ACC112 (cell line): ENCODE measurements around the gene ANKFY1.

Experiments used
- H2AFZ ChIP-seq: fragments of 200-600 bp; sonication (generic); one replicate; pipeline ENCODE4 v1.6.0; 2017; ENCODE audit warnings: antibody characterized with exemption, low read length; ENCODE audit not compliant: unreplicated experiment
- H3K27ac ChIP-seq: fragments of 200-600 bp; sonication (generic); 2 replicates; pipeline ENCODE4 v1.5.1; 2014; ENCODE audit warnings: low read depth, mild to moderate bottlenecking, antibody characterized with exemption, low read length, moderate library complexity
- H3K27me3 ChIP-seq: fragments of 200-600 bp; sonication (generic); 2 replicates; pipeline ENCODE4 v1.6.1; 2014; ENCODE audit warnings: mild to moderate bottlenecking, antibody characterized with exemption, low read length, moderate library complexity, mixed read lengths; ENCODE audit not compliant: insufficient read depth
- H3K36me3 ChIP-seq: fragments of 200-600 bp; sonication (generic); 2 replicates; pipeline ENCODE4 v1.6.1; 2016; ENCODE audit warnings: mild to moderate bottlenecking, antibody characterized with exemption, low read length, moderate library complexity, mixed read lengths; ENCODE audit not compliant: insufficient read depth
- H3K4me1 ChIP-seq: fragments of 200-600 bp; sonication (generic); one replicate; pipeline ENCODE4 v1.6.1; 2016; ENCODE audit warnings: low read length, mixed read lengths; ENCODE audit not compliant: insufficient read depth, unreplicated experiment, control insufficient read depth
- H3K4me3 ChIP-seq: fragments of 200-600 bp; sonication (generic); 2 replicates; pipeline ENCODE4 v1.5.1; 2014; ENCODE audit warnings: mild to moderate bottlenecking, low read depth, low read length
- H3K79me2 ChIP-seq: fragments of 200-600 bp; sonication (generic); one replicate; pipeline ENCODE4 v1.6.0; 2016; ENCODE audit warnings: low read length; ENCODE audit not compliant: control insufficient read depth, unreplicated experiment, insufficient read depth

ANKFY1 gene

GRCh38 chr17:4241535-4241934 is 22.2 kb downstream of the ANKFY1 start:
- peaks cover 53% of the 10 kb centered on the region for H3K79me2 ChIP-seq
- H2AFZ ChIP-seq = no peak overlapping the region
- H3K36me3 ChIP-seq = peaks cover 6% of the 10 kb centered on the region; the same call in 1 of the 2 replicates
- H3K27ac ChIP-seq = no peak overlapping the region
- H3K27me3 ChIP-seq = no peaks in the 10 kb centered on the region
- peaks cover 3% of the 10 kb centered on the region for H3K4me1 ChIP-seq
- no peak overlapping the region for H3K4me3 ChIP-seq

- Histone ChIP-seq H3K27me3 (no peaks in the 10 kb centered on the region), H3K79me2 (peaks cover 31% of the 10 kb centered on the region), H3K36me3 (peaks cover 20% of the 10 kb centered on the region), H2AFZ (no peak overlapping the region), H3K4me1 (peaks cover 37% of the 10 kb centered on the region), H3K4me3 (no peak overlapping the region), H3K27ac (peak overlapping the region; percentile 61)
These were observed 27.3 kb downstream of the ANKFY1 start for GRCh38 chr17:4236456-4236855.

DNA sequence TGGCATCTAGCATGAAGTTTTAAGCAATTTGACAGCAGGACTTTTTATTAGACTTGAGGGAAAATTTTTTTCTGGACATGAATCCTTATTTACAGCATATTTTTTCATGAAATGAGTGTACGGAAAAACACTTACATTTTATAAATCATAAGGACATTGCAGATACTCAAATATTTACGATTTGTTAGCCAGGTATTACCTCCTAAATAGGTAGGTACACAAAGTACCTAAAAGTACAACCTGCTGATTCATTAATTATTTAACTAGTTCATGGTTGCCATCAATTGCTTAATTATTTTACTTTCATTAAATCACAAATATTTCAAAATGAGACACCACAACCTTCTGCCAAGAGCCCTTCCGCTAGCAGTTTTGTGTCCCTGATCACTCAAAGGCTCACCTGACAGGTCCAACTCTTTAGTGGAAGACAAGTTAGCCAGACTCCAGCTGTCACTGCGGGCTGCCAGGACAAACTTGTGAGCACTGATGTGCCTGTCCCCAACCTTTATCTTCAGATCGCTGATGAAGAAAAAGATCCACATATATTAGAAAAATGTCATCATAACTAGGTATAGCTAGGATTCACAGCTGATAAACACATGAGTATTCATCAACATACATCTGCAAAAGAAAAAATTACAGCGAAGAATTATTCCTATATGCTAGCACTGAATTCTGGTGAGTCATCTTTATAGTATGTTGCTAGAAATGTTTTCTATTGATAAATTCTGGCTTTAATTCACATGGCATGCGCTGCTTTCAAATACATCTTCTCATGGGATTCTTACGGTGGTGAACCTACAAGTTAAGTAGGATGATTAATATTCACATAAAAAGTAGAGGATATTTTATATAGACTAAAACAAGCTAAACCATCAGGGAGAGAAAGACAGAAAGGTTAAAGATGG is 28.2 kb downstream of the ANKFY1 start:
- Histone ChIP-seq H3K27ac (peak overlapping the region; percentile 61), H3K4me1 (peaks cover 45% of the 10 kb centered on the region), H2AFZ (no peak overlapping the region), H3K4me3 (no peak overlapping the region), H3K79me2 (peaks cover 29% of the 10 kb centered on the region), H3K36me3 (peaks cover 19% of the 10 kb centered on the region; the same call in 1 of the 2 replicates), H3K27me3 (no peaks in the 10 kb centered on the region)

DNA sequence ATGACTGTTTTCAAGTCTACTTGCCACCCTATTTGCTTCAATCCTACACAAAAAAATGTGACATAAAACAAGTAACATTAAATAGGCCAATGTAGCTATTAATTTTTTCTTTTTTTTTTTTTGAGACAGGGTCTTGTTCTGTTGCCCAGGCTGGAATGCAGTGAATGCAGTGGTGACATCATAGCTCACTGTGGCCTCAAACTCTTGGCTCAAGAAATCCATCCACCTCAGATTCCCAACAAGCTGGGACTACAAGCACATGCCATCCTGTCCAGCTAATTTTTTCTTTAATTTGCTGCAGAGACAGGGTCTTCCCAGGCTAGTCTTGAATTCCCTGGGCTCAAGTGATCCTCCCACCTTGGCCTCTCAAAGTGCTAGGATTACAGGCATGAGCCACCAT is 29.4 kb downstream of the ANKFY1 start:
- peaks cover 17% of the 10 kb centered on the region; the same call in 1 of the 2 replicates for H3K36me3 ChIP-seq
- no peaks in the 10 kb centered on the region for H3K27me3 ChIP-seq
- no peak overlapping the region for H3K27ac ChIP-seq
- no peak overlapping the region for H3K4me3 ChIP-seq
- H3K4me1 ChIP-seq = peaks cover 53% of the 10 kb centered on the region
- peaks cover 29% of the 10 kb centered on the region for H3K79me2 ChIP-seq
- H2AFZ ChIP-seq = no peak overlapping the region

- Histone ChIP-seq H3K27me3 (no peaks in the 10 kb centered on the region), H2AFZ (no peak overlapping the region), H3K27ac (peak overlapping the region; percentile 60), H3K79me2 (peaks cover 27% of the 10 kb centered on the region), H3K4me1 (peaks cover 58% of the 10 kb centered on the region), H3K36me3 (peaks cover 19% of the 10 kb centered on the region), H3K4me3 (no peak overlapping the region)
These were observed 30.0 kb downstream of the ANKFY1 start for GRCh38 chr17:4233668-4234258.

DNA sequence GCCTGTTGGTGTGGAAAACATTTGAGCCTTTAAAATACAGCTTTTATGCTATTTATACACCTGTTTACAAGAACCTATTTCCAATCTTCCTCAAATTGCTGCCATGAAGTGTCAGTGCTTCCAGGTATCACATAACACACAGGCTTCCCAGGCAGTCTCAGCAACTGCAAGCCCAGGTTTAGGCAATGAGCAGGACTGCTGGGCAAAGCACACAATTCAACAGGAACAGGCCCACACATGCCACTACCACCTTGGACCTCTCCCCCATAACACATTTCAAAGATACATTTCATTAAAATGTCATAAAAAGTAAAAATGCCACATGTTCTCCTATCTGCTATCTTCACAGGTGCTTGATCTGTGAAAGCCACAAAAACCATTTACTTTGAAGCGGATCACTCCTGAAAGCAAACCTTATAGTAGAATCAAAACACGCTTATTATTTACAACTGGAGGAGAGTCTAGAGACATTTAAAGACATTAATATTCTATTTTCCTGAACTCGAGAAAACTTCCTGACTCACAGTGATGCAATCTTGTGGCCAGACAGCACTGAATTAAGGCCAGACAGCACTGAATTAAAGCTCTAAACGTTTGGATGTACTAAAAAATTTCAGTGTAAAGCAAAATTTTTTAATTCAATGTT is 31.5 kb downstream of the ANKFY1 start:
- H3K27ac ChIP-seq = peak overlapping the region; percentile 60
- peaks cover 28% of the 10 kb centered on the region for H3K79me2 ChIP-seq
- no peak overlapping the region for H3K4me3 ChIP-seq
- no peak overlapping the region for H2AFZ ChIP-seq
- peaks cover 30% of the 10 kb centered on the region for H3K36me3 ChIP-seq
- no peaks in the 10 kb centered on the region for H3K27me3 ChIP-seq
- peaks cover 61% of the 10 kb centered on the region for H3K4me1 ChIP-seq

- peak overlapping the region; percentile 57 for H3K4me3 ChIP-seq
- H2AFZ ChIP-seq = no peak overlapping the region
- H3K27me3 ChIP-seq = no peaks in the 10 kb centered on the region
- peaks cover 19% of the 10 kb centered on the region for H3K36me3 ChIP-seq
- H3K79me2 ChIP-seq = peaks cover 22% of the 10 kb centered on the region
- H3K4me1 ChIP-seq = peaks cover 47% of the 10 kb centered on the region
- H3K27ac ChIP-seq = peak overlapping the region; percentile 88
These were observed 33.9 kb downstream of the ANKFY1 start for GRCh38 chr17:4229627-4230541.

DNA sequence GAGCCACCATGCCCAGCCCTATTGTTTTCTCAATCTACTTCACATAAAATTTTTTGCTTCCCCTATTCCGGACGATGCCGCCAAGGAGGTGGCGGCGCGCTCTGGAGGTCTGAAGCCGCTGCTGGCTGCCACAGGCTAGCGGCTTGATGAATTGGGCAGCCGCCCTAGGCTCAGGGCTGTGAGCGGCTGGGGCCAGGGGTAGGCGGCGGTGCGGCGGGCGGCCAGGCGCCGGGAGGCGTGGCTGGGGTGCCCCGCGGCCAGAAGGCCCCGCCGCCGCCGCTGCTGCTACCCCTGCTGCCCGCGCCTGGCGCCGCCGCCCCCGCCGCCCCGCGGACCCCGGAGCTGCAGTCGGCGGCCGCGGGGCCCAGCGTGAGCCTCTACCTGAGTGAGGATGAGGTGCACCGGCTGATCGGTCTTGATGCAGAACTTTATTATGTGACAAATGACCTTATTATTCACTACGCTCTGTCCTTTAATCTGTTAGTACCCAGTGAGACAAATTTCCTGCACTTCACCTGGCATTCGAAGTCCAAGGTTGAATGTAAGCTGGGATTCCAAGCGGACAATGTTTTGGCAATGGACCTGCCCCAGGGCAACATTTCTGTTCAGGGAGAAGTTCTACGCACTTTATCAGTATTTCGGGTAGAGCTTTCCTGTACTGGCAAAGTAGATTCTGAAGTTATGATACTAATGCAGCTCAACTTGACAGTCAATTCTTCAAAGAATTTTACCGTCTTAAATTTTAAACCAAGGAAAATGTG is 41.7 kb downstream of the ANKFY1 start:
- H3K4me3 ChIP-seq = no peak overlapping the region
- no peak overlapping the region for H2AFZ ChIP-seq
- H3K4me1 ChIP-seq = peaks cover 9% of the 10 kb centered on the region
- H3K27ac ChIP-seq = no peak overlapping the region
- H3K79me2 ChIP-seq = peaks cover 3% of the 10 kb centered on the region
- no peaks in the 10 kb centered on the region for H3K27me3 ChIP-seq
- H3K36me3 ChIP-seq = peaks cover 7% of the 10 kb centered on the region

GRCh38 chr17:4221163-4221562 is 42.6 kb downstream of the ANKFY1 start:
- Histone ChIP-seq H3K27me3 (no peaks in the 10 kb centered on the region), H3K4me1 (peaks cover 9% of the 10 kb centered on the region), H2AFZ (no peak overlapping the region), H3K36me3 (peaks cover 7% of the 10 kb centered on the region), H3K4me3 (no peak overlapping the region), H3K27ac (peak overlapping the region; percentile 58; the same call in 1 of the 2 replicates), H3K79me2 (peaks cover 3% of the 10 kb centered on the region)
